PC-9 (cell line): ENCODE measurements around the gene AMDHD2. TPM values are rescaled to one million over a fixed set of nuclear protein-coding genes. Genes with fewer than 3 reads are reported as not detected.

Source experiments
- BruUV-seq: library from RNA; stranded (reverse); fragments of 400-500 nt; replicated peaks from 2 replicates; lab custom pipeline; 2021; lab: Mats Ljungman, UMichigan
- CTCF ChIA-PET: fragments of 300-600 bp; sonication (Branson Sonifier 250); formaldehyde crosslinking; loops from one replicate; lab custom pipeline; 2022; ENCODE audit warnings: antibody characterized with exemption; lab: Charles Lee
- POLR2A ChIA-PET: fragments of 300-600 bp; sonication (Branson Sonifier 250); formaldehyde crosslinking; loops from one replicate; lab custom pipeline; 2022; ENCODE audit warnings: antibody characterized with exemption; ENCODE audit not compliant: unreplicated experiment; lab: Charles Lee
- DNase-seq, 2 experiments: peaks; one replicate each; pipeline versions ENCODE4 v3.0.0 to v3.0.0-alpha.2; 2015 to 2022; ENCODE audit warnings: mixed read lengths in 1 of 2
- H2AFZ ChIP-seq: fragments of 200-600 bp; sonication (generic); 2 replicates; pipeline ENCODE4 v1.8.1; 2017; ENCODE audit warnings: antibody characterized with exemption
- H3F3A ChIP-seq: fragments of 200-600 bp; sonication (generic); 2 replicates; pipeline ENCODE4 v1.8.1; 2017; ENCODE audit warnings: antibody characterized with exemption, mild to moderate bottlenecking, low read depth; ENCODE audit not compliant: insufficient read depth
- H3K27ac ChIP-seq: fragments of 200-600 bp; sonication (generic); 2 replicates; pipeline ENCODE4 v1.6.1; 2016; ENCODE audit warnings: mixed run types
- H3K27me3 ChIP-seq: fragments of 200-600 bp; sonication (generic); 2 replicates; pipeline ENCODE4 v1.6.1; 2016; ENCODE audit warnings: low read depth, mixed run types; ENCODE audit not compliant: insufficient read depth
- H3K36me3 ChIP-seq: fragments of 200-600 bp; sonication (generic); 2 replicates; pipeline ENCODE4 v1.6.1; 2016; ENCODE audit warnings: low read depth, mixed run types
- H3K4me1 ChIP-seq: fragments of 200-600 bp; sonication (generic); replicated peaks from 2 replicates; pipeline ENCODE4 v1.6.1; 2016; ENCODE audit warnings: mixed run types; ENCODE audit not compliant: insufficient read depth
- H3K4me2 ChIP-seq: fragments of 200-600 bp; sonication (generic); 2 replicates; pipeline ENCODE4 v1.6.1; 2017; ENCODE audit warnings: mixed run types
- H3K4me3 ChIP-seq: fragments of 200-600 bp; sonication (generic); 2 replicates; pipeline ENCODE4 v1.6.1; 2016; ENCODE audit warnings: mixed run types
- H3K79me2 ChIP-seq: fragments of 200-600 bp; sonication (generic); 2 replicates; pipeline ENCODE4 v1.6.1; 2017; ENCODE audit warnings: low read depth, mixed run types
- H3K9me2 ChIP-seq: fragments of 200-600 bp; sonication (generic); 2 replicates; pipeline ENCODE4 v1.8.1; 2017; ENCODE audit warnings: mild to moderate bottlenecking; ENCODE audit not compliant: insufficient read depth
- H3K9me3 ChIP-seq: fragments of 200-600 bp; sonication (generic); 2 replicates; pipeline ENCODE4 v1.8.1; 2016; ENCODE audit warnings: low read depth; ENCODE audit not compliant: insufficient read depth
- H4K20me1 ChIP-seq: fragments of 200-600 bp; sonication (generic); 2 replicates; pipeline ENCODE4 v1.8.1; 2017; ENCODE audit not compliant: insufficient read depth
- CTCF ChIP-seq: fragments of 200-600 bp; sonication (generic); conservative IDR thresholded peaks from 2 replicates; pipeline ENCODE4 v1.6.1; 2017; ENCODE audit warnings: mixed run types, antibody characterized with exemption, mild to moderate bottlenecking, moderate library complexity
- EZH2 ChIP-seq: fragments of 200-600 bp; sonication (generic); IDR thresholded peaks from 2 replicates; pipeline ENCODE4 v1.8.0; 2017; ENCODE audit warnings: antibody characterized with exemption, low read depth
- intact Hi-C: fragments of 100-400 bp; cut with micrococcal nuclease; formaldehyde crosslinking; loops from one replicate; pipeline ENCODE4 v1.10.0; 2022; ENCODE audit not compliant: unreplicated experiment
- total RNA-seq: library from RNA; stranded (reverse); gene quantifications from 2 replicates; pipeline ENCODE4 v1.2.3, GENCODE V29; 2021

Gene AMDHD2
- total RNA-seq, 1 experiment from 2014 or later, result 47.9 TPM

- Histone ChIP-seq H3K4me3 (no peak overlapping the region), H3K9me3 (no peaks in the 10 kb centered on the region), H3K4me1 (no peaks in the 10 kb centered on the region), H3K27ac (no peak overlapping the region), H3F3A (no peaks in the 10 kb centered on the region), H3K27me3 (no peaks in the 10 kb centered on the region), H4K20me1 (no peaks in the 10 kb centered on the region; the same call in 1 of the 2 replicates), H3K4me2 (no peak overlapping the region), H2AFZ (no peak overlapping the region), H3K9me2 (no peaks in the 10 kb centered on the region), H3K36me3 (no peaks in the 10 kb centered on the region), H3K79me2 (no peaks in the 10 kb centered on the region)
- no peak for TF ChIP-seq CTCF
- TF ChIP-seq EZH2, result no peak
- CTCF ChIA-PET, result no interaction called here
- DNase-seq, result no peak
- BruUV-seq, result no TSS peak
- intact Hi-C loops, result no loop called here
- POLR2A ChIA-PET, result interaction anchor here (0.6 to 0.8 kb wide), 2 partner anchors 23 to 208 kb away, joined by 5 to 6 read pairs; partner anchors contain the start of gene TEDC2
Measured at GRCh38 chr16:2482708-2483534, 37.2 kb upstream of the AMDHD2 start.

GRCh38 chr16:2483939-2484897 is 36.0 kb upstream of the AMDHD2 start:
- intact Hi-C loops, result no loop called here
- Histone ChIP-seq H3K9me2 (no peaks in the 10 kb centered on the region), H2AFZ (no peak overlapping the region), H3K79me2 (no peaks in the 10 kb centered on the region), H3K9me3 (no peaks in the 10 kb centered on the region), H3F3A (no peaks in the 10 kb centered on the region), H3K4me1 (no peaks in the 10 kb centered on the region), H4K20me1 (no peaks in the 10 kb centered on the region), H3K4me2 (no peak overlapping the region), H3K27me3 (no peaks in the 10 kb centered on the region), H3K27ac (no peak overlapping the region), H3K36me3 (no peaks in the 10 kb centered on the region), H3K4me3 (no peak overlapping the region)
- no TSS peak for BruUV-seq
- DNase-seq, result no peak
- TF ChIP-seq EZH2, result no peak
- TF ChIP-seq CTCF, result no peak
- ChIA-PET CTCF (no interaction called here), POLR2A (no interaction called here)

- no peak overlapping the region for H2AFZ ChIP-seq
- ChIA-PET POLR2A (no interaction called here), CTCF (no interaction called here)
- no peaks in the 10 kb centered on the region for H3K36me3 ChIP-seq
- no peaks in the 10 kb centered on the region for H4K20me1 ChIP-seq
- H3K79me2 ChIP-seq, result no peaks in the 10 kb centered on the region; the same call in 1 of the 2 replicates
- no peaks in the 10 kb centered on the region for H3K9me3 ChIP-seq
- no peaks in the 10 kb centered on the region for H3K4me1 ChIP-seq
- H3F3A ChIP-seq, result no peaks in the 10 kb centered on the region
- H3K9me2 ChIP-seq, result no peaks in the 10 kb centered on the region
- no peaks in the 10 kb centered on the region for H3K27me3 ChIP-seq
- no peak for DNase-seq
- H3K27ac ChIP-seq, result no peak overlapping the region
- intact Hi-C loops, result no loop called here
- no TSS peak for BruUV-seq
- H3K4me3 ChIP-seq, result no peak overlapping the region
- no peak overlapping the region for H3K4me2 ChIP-seq
- TF ChIP-seq CTCF (no peak), EZH2 (no peak)
Measured at GRCh38 chr16:2484898-2485508, 35.2 kb upstream of the AMDHD2 start.
